Omental fat pad (tissue), 4 donors: ENCODE results near the gene ACVR1B. TPM values are rescaled to one million over a fixed set of nuclear protein-coding genes. Genes with fewer than 3 reads are reported as not detected.
A peak's percentile ranks its signal among the peaks of the same experiment; 100 is the strongest.

Source experiments
- ATAC-seq: fragments of 150-250 bp; one replicate; pipeline ENCODE4 v1.9.1; 2016; ENCODE audit warnings: mild to moderate bottlenecking, moderate library complexity; ENCODE audit not compliant: low FRiP score
- DNase-seq: peaks from one replicate; pipeline ENCODE4 v3.0.0-alpha.2; 2019; ENCODE audit warnings: low spot score
- CTCF ChIP-seq, 3 donors: fragments of 450-650 bp; IDR thresholded peaks; one replicate each; pipeline ENCODE4 v1.5.1; 2016 to 2017; ENCODE audit warnings: antibody characterized with exemption in 3 of 3, mild to moderate bottlenecking in 3 of 3, moderate library complexity in 2 of 3
- total RNA-seq, 4 donors: library from RNA; depleted of rRNA; stranded (reverse); fragments of >200 nt; gene quantifications; one replicate each; pipeline ENCODE4 v1.1.0, GENCODE V29; 2016

The ACVR1B gene
- total RNA-seq, 4 donors from 2014 or later, result 15.9 to 42.2 (median 20.5) TPM

- DNase-seq (no peak), ATAC-seq (no peak)
- TF ChIP-seq CTCF (IDR thresholded peaks at IDR 0.05), result no peak
Measured at GRCh38 chr12:51938726-51939125, 12.8 kb upstream of the ACVR1B start.

- TF ChIP-seq CTCF (IDR thresholded peaks at IDR 0.05), result no peak
- ATAC-seq, result no peak
- DNase-seq, result no peak
Measured at GRCh38 chr12:51941011-51941581, 10.4 kb upstream of the ACVR1B start.

GRCh38 chr12:51941604-51942003 is 9.9 kb upstream of the ACVR1B start:
- DNase-seq (no peak), ATAC-seq (no peak)
- TF ChIP-seq CTCF (IDR thresholded peaks at IDR 0.05), result no peak

- ATAC-seq (peak; percentile 41), DNase-seq (no peak)
- TF ChIP-seq CTCF (IDR thresholded peaks at IDR 0.05), result no peak
Measured at GRCh38 chr12:51942056-51942455, 9.4 kb upstream of the ACVR1B start.

GRCh38 chr12:51942501-51943000 is 8.9 kb upstream of the ACVR1B start:
- TF ChIP-seq CTCF (IDR thresholded peaks at IDR 0.05), result no peak
- peak; percentile 19 for ATAC-seq
- no peak for DNase-seq

GRCh38 chr12:51943346-51943745 is 8.2 kb upstream of the ACVR1B start:
- DNase-seq (no peak), ATAC-seq (no peak)
- TF ChIP-seq CTCF (IDR thresholded peaks at IDR 0.05), result no peak

- ATAC-seq (no peak), DNase-seq (no peak)
- TF ChIP-seq CTCF (IDR thresholded peaks at IDR 0.05), result no peak
Measured at GRCh38 chr12:51944608-51945233, 6.8 kb upstream of the ACVR1B start.
